ENCODE measurements around the gene LRRC8C.
"Not testable (repeated sequence)": the region's sequence is repeated elsewhere in the genome, so short reads cannot be mapped to it uniquely, and the experiment has no call there.

DNA sequence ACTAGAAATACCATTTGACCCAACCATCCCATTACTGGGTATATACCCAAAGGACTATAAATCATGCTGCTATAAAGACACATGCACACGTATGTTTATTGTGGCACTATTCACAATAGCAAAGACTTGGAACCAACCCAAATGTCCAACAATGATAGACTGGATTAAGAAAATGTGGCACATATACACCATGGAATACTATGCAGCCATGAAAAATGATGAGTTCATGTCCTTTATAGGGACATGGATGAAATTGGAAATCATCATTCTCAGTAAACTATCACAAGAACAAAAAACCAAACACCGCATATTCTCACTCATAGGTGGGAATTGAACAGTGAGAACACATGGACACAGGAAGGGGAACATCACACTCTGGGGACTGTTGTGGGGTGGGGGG lies 72.0 kb downstream of the LRRC8C start:
- TF ChIP-seq, protein P1, sequence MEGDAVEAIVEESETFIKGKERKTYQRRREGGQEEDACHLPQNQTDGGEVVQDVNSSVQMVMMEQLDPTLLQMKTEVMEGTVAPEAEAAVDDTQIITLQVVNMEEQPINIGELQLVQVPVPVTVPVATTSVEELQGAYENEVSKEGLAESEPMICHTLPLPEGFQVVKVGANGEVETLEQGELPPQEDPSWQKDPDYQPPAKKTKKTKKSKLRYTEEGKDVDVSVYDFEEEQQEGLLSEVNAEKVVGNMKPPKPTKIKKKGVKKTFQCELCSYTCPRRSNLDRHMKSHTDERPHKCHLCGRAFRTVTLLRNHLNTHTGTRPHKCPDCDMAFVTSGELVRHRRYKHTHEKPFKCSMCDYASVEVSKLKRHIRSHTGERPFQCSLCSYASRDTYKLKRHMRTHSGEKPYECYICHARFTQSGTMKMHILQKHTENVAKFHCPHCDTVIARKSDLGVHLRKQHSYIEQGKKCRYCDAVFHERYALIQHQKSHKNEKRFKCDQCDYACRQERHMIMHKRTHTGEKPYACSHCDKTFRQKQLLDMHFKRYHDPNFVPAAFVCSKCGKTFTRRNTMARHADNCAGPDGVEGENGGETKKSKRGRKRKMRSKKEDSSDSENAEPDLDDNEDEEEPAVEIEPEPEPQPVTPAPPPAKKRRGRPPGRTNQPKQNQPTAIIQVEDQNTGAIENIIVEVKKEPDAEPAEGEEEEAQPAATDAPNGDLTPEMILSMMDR (IDR thresholded peaks at IDR 0.05), result not testable (repeated sequence)
- not testable (repeated sequence) for TF ChIP-seq EZH2 (IDR thresholded peaks at IDR 0.05; ENCODE audit: borderline replicate concordance, insufficient read depth, low read depth, low read length, poor library complexity, severe bottlenecking)
